Measurements from ENCODE around the gene SLC25A47. TPM values are rescaled to one million over a fixed set of nuclear protein-coding genes. Genes with fewer than 3 reads are reported as not detected.
"Not testable (repeated sequence)": the region's sequence is repeated elsewhere in the genome, so short reads cannot be mapped to it uniquely, and the experiment has no call there.

SLC25A47 gene
- total RNA-seq, 1 donor from 2014 or later = not detected

- no peak for TF ChIP-seq CTCF (IDR thresholded peaks at IDR 0.05)
- Histone ChIP-seq H3K27ac (no peak overlapping the region), H3K9me3 (no peaks in the 10 kb centered on the region), H3K4me3 (no peak overlapping the region), H3K4me1 (peaks cover 20% of the 10 kb centered on the region), H3K27me3 (no peaks in the 10 kb centered on the region), H3K36me3 (peaks cover 68% of the 10 kb centered on the region)
- ATAC-seq (no peak), DNase-seq (peak; percentile 12)
- intact Hi-C loops (cut with DNase I) = no loop called here
Observed at GRCh38 chr14:100339766-100340422, 16.8 kb downstream of the SLC25A47 start.

- Histone ChIP-seq H3K4me3 (no peak overlapping the region), H3K36me3 (peaks cover 62% of the 10 kb centered on the region), H3K9me3 (no peaks in the 10 kb centered on the region), H3K27ac (peak overlapping the region; percentile 77), H3K27me3 (no peaks in the 10 kb centered on the region), H3K4me1 (peaks cover 20% of the 10 kb centered on the region)
- ATAC-seq = no peak
- TF ChIP-seq CTCF (IDR thresholded peaks at IDR 0.05) = no peak
- peak; percentile 11 for DNase-seq
- intact Hi-C loops (cut with DNase I) = no loop called here
Observed at GRCh38 chr14:100340423-100340813, 17.3 kb downstream of the SLC25A47 start.

GRCh38 chr14:100341301-100342031 lies 18.3 kb downstream of the SLC25A47 start:
- Histone ChIP-seq H3K4me1 (peaks cover 20% of the 10 kb centered on the region), H3K36me3 (peaks cover 64% of the 10 kb centered on the region), H3K27me3 (no peaks in the 10 kb centered on the region), H3K9me3 (no peaks in the 10 kb centered on the region), H3K4me3 (no peak overlapping the region), H3K27ac (peak overlapping the region; percentile 77)
- DNase-seq = peak; percentile 61
- no peak for TF ChIP-seq CTCF (IDR thresholded peaks at IDR 0.05)
- intact Hi-C loops (cut with DNase I) = no loop called here
- ATAC-seq = peak; percentile 91

GRCh38 chr14:100342195-100342594 lies 19.1 kb downstream of the SLC25A47 start:
- ATAC-seq (no peak), DNase-seq (peak; percentile 45)
- Histone ChIP-seq H3K4me1 (peaks cover 20% of the 10 kb centered on the region), H3K36me3 (peaks cover 64% of the 10 kb centered on the region), H3K9me3 (no peaks in the 10 kb centered on the region), H3K4me3 (no peak overlapping the region), H3K27ac (peak overlapping the region; percentile 77), H3K27me3 (no peaks in the 10 kb centered on the region)
- no peak for TF ChIP-seq CTCF (IDR thresholded peaks at IDR 0.05)
- intact Hi-C loops (cut with DNase I) = no loop called here

- Histone ChIP-seq H3K4me1 (peaks cover 20% of the 10 kb centered on the region), H3K36me3 (peaks cover 62% of the 10 kb centered on the region)
- intact Hi-C loops (cut with DNase I); H3K27ac ChIP-seq; H3K4me3 ChIP-seq; ATAC-seq; H3K27me3 ChIP-seq; H3K9me3 ChIP-seq: not testable (repeated sequence)
- DNase-seq = peak; percentile 11
Observed at GRCh38 chr14:100342826-100343225, 19.7 kb downstream of the SLC25A47 start.

- H3K27ac ChIP-seq; intact Hi-C loops (cut with DNase I); H3K27me3 ChIP-seq; DNase-seq; H3K9me3 ChIP-seq; ATAC-seq; H3K4me3 ChIP-seq: not testable (repeated sequence)
- Histone ChIP-seq H3K4me1 (peaks cover 20% of the 10 kb centered on the region), H3K36me3 (peaks cover 69% of the 10 kb centered on the region)
Observed at GRCh38 chr14:100344657-100345056, 21.5 kb downstream of the SLC25A47 start.
